ENCODE data around the gene YIPF2.
A peak's percentile ranks its signal among the peaks of the same experiment; 100 is the strongest.
"Not testable (repeated sequence)": the region's sequence is repeated elsewhere in the genome, so short reads cannot be mapped to it uniquely, and the experiment has no call there.

Gene YIPF2

DNA sequence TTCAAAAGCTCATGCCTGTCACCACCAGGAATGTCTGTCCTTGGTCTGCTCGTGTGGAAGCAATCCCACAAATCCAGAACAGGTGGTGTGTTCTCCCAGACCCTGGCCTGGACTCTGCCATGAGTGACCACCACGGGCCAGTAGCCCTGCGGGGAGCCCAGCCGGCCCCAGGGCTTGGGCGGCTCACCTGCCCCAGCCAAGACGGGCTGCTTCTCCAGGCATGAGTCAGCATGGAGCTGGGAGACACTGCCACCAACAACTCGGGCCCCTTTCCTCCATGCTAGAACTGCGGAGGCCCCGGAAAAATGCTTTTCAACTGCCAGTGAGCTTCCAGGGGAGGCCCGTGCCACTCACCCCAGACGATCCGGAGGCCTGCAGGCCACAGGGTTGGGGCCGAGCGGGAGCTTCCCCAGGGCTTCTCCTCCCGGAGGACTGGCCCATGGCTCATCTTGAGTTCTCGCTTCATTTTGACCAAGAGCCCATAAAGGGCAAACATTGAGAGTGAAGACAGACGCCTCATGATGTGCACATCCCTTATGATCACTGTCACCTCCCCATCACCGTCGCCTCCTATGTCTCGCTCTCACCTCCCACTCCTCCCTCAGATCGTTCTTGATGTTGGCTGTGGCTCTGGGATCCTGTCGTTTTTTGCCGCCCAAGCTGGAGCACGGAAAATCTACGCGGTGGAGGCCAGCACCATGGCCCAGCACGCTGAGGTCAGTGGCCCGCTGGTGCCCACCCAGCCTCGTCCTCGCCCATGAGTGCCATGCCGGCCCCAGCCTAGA lies 16.7 kb downstream of the YIPF2 start:
- DNase-seq (ENCODE audit: low read depth) = no peak

DNA sequence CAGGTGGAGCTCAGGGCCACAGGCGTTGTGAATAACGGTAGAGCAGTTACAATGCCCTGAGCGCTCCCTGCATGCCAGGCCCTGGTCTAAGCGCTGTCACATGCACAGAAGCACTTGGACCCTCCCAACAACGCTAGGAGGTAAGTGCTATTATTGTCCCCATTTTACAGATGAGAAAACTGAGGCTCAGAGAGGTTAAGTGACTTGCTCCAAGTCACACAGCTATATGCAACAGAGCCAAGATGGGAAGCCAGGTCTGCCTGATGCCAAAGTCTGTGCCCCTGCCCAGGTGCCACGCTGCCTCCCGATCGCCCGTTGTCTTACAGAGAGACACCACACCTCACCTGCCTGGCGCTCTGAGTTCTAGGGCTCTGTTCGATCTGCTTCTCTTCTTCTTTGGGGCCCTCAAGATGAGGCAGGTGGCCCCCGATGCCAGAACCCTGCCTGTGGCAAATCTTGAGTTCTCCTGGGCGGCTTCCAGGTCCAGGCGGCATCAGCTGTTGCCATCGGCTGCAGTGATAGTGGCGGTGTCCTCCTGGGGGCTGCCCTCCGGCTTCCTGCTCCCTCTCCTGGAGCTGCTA lies 20.0 kb downstream of the YIPF2 start:
- DNase-seq (ENCODE audit: low read depth) = no peak

DNA sequence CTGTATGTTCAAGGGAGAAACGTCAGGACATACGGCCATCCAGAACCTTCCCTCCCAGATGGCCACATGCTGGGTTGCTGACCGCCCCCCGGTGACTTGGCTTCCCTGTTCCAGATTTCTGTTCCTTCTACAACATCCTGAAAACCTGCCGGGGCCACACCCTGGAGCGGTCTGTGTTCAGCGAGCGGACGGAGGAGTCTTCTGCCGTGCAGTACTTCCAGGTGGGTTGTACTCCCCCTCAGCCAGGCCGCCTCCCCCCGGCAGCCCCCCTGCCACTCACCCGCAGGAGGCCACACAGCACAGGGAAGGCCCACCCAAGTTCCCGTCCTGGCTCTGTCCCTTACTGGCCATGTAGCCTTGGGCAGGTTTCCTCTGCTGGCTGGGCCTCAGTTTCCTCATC lies 20.5 kb downstream of the YIPF2 start:
- no peak for DNase-seq (ENCODE audit: low read depth)

DNA sequence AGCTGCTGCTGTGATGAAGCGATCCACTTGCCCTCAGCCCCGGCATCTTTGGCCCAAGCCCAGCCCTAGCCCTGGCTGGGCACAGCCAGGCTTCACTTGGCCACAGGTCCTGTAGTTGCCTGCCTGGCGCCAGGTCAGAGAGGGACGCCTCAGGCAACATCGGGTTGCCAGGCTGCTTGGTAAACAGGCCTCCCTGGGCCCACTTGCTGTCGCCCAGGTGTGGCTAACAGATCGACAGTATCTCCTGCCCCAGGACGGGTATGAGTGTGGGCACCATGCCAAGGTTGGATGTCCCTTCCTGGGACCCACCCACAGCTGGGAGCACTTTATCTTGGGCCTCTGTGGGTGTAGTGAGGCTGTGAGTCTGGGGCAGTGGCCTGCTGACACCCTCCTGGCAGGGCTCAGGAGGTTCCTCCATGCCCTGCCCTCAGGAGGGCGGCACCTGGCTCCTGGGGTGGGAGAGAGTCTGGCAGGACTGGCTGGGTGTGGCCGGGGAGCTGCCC lies 29.2 kb downstream of the YIPF2 start:
- no peak for DNase-seq (ENCODE audit: low read depth)

DNA sequence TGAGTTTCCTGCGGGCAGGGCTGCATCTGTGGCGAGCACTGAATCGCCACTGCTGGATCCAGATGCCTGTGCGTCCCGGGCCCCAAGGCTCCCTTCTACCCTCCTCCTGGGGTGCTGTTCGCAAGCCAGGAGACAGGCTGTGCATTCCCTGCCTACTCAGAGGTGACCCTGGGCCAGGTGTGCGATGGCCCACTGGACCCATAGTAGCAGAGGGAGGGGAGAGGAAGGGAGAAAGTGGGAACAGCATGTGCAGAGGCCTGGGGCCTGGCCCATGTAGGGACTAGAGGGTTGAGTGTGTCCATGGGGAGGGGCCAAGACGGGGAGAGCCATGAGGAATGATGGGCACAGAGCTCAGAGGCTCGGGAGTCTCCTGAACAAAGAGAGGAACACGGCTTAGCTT lies 29.8 kb downstream of the YIPF2 start:
- DNase-seq (ENCODE audit: low read depth) = no peak

DNA sequence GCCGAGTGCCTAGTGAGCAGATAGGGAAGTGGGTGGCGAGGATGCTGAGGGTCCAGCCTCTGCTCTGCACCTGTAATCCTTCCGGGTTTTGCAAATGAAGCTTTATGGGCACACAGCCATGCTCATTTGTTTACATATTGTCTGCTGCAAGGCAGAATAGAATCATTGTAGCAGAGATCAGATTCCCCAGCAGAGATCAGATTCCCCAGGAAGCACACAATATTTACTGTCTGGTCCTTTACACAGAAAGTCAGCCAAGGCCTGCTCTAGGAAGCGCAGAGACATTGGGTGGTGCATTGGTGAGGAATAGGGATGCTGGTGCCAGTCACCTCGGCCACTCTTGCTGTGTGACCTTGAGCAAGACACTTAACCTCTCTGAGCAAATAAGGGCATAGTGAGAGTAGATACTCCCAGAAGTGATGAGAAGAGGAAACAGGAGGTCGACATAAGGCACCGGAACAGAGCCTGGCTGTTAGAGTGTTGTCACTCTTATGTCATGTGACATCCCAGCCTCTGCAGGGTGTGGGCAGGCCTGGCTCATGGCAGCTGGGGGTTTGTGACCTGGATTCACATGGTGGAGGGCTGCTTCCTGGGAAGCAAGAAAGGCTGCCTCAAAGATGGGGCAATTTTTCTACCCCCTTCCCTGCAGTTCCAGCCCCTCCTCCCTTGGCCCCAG lies 31.4 kb downstream of the YIPF2 start:
- no peak for DNase-seq (ENCODE audit: low read depth)

DNA sequence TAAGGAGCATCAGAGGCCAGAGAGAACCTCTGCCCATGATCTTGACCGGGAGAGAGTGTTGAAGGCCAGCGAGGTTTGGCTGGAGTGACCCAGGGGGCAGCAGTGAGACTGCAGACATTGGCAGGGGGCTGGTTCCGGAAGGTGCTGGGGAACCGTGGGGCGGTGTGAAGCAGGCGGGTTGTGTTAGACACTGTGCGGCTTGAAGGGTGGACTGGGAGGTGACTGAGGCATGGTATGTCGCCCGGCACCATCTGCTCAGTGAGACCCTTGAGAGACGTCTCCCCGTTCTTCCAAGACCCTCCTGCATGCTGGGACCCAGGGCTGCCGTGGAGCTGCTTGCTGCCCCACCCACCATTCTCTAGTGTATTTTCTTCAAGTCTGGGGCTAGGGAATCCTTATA lies 32.5 kb downstream of the YIPF2 start:
- no peak for DNase-seq (ENCODE audit: low read depth)

DNA sequence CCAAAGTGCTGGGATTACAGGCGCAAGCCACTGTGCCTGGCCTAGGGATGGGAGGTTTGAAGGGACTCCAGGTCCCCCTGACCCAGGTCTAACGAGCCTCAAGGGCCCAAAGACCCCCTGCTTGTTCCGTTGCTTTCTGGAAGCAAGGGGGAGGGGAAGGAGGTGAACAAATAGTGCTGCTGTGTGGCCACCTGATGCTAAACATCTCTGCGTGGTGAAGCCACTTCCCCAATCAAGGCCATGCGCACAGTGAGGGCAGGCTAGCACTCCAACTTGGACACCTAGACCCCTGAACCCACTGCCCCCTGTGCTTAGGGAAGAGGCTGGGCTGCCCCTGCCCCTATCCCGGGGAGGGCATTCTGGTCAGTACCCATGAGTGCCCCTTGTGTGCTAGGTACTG lies 33.1 kb downstream of the YIPF2 start:
- no peak for DNase-seq (ENCODE audit: low read depth)

DNA sequence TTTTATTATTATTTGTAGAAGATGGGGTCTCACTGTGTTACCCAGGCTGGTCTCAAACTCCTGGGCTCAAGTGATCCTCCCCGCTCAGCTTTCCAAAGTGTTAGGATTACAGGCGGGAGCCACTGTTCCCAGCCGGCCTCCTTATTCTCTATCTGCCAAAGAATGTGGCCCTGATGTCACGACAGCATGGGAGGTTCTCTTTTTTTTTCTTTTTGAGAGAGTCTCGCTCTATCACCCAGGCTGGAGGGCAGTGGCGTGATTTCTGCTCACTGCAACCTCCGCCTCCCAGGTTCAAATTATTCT lies 33.6 kb downstream of the YIPF2 start:
- no peak for DNase-seq (ENCODE audit: low read depth)

DNA sequence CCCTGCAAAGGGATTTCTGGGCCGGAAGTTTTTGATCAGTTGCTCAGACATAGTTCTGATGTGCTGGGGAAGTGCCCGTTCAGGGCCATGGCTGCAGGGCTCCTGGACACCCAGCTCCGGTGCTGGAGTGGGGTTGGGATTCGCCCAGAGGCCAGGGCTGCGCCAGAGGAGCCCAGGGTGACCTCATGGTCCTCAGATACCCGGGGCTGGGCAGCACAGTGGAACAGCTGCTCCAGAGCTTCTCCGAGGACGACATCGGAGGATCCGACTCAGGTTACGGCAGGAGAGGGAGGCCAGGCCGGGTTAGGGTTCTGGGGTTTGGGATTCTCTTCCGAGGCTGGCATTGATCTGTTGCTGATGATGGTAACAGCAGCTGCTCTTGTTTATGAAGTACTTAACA lies 36.2 kb downstream of the YIPF2 start:
- DNase-seq (ENCODE audit: low read depth) = no peak

DNA sequence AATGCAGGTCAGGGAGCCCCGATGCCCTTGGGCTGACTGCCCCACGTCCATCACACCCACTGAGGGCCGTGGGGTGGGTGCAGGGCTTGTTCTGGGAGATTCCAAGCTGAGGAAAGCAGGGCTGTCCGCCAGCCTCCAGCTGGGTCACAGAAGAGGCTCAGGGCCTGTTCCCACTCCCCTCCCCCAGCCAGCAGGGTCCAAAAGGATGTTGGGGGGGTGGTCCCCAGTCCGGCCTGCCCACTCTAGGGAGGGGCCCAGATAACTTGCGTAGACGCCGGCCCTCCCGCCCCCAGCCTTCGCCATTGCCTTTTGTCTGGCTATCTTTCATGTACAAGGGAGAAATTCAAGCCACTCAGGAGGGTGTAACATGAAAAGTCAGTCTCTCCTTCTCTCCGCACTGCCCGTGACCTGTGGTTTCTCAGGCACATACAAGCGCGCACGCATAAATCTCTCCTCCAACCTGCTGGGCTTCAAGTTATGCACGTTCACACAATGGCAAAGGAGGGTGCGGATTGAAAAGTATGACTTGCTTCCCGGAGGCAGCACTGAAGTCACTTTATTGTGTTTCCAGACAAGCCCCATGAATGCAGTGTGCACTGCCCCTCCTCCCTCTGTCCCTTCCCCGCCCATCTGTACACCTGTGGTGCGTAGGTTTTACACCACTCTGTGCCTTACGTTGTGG lies 36.9 kb downstream of the YIPF2 start:
- DNase-seq (ENCODE audit: low read depth) = no peak

DNA sequence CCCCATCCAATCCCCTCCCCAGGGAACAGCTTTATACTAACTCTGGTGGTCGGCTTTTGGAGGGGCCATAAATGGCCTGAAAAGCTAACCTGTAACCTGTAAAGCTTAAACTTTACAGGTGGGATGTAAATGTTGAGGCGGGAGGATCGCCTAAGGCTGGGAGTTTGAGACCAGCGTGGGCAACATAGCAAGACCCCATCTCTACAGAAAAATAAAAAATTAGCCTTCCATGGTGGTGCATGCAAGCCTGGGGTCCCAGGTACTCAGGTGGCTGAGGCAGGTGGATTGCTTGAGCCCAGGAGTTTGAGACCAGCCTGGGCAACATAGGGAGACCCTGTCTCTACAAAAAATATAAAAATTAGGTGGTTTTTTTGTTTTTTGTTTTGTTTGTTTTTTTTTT lies 38.6 kb downstream of the YIPF2 start:
- no peak for DNase-seq (ENCODE audit: low read depth)

DNA sequence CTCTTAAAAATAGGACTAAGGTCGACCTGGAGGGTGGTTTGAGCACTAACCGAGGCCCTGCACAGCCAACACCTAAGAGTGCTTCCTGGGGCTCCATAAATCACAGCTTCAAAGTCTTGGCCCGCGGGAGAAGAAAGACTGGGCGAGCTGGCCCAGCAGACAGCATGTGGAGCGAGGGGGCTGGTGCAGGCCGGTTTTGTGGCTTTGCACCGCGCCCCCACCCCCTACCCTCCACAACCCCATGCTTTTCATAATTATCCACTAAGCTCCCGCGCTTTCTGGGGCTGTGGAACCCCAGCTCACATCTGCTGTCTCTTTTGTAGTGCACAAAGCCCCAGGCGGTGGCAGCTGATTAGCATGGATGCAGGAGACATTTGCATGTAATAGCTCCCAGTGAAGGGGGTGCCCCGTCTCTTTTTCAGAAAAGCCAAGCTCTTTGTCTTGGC lies 40.0 kb downstream of the YIPF2 start:
- no peak for DNase-seq (ENCODE audit: low read depth)

DNA sequence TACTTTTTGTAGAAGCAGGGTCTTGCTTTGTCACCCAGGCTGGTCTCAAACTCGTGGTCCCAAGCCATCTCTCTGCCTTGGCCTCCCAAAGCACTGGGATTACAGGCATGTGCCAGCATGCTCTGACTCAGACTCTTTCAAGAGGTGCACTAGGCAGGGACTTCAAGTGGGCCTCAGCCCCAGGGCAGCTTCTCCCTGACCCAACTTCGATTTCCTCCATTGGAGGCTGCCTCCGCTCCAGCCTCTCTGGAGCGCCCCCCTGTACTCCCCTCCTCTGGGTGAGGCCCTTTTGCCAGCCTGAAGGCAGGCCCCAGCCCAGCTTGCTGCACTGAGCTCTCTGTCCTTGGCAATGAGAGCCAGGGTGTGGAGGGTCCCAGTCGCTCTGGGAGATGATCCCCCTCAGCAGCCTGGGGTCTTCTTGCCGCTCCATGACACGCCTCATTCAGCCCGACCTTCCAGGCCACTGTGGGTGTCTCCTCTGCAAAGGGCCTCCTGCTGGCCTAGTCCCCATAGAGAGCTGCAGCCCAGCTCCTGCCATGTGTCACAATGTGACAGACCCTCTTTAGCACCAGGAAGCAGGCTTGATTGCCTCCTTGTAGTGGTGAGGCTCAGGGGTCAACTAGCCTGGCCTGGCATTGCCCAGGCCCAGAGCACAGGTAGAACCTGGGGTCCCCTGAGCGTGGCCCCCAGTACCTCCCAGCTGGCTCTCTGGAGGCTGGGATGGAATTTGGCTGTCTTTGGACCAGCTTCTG lies 40.6 kb downstream of the YIPF2 start:
- no peak for DNase-seq (ENCODE audit: low read depth)

DNA sequence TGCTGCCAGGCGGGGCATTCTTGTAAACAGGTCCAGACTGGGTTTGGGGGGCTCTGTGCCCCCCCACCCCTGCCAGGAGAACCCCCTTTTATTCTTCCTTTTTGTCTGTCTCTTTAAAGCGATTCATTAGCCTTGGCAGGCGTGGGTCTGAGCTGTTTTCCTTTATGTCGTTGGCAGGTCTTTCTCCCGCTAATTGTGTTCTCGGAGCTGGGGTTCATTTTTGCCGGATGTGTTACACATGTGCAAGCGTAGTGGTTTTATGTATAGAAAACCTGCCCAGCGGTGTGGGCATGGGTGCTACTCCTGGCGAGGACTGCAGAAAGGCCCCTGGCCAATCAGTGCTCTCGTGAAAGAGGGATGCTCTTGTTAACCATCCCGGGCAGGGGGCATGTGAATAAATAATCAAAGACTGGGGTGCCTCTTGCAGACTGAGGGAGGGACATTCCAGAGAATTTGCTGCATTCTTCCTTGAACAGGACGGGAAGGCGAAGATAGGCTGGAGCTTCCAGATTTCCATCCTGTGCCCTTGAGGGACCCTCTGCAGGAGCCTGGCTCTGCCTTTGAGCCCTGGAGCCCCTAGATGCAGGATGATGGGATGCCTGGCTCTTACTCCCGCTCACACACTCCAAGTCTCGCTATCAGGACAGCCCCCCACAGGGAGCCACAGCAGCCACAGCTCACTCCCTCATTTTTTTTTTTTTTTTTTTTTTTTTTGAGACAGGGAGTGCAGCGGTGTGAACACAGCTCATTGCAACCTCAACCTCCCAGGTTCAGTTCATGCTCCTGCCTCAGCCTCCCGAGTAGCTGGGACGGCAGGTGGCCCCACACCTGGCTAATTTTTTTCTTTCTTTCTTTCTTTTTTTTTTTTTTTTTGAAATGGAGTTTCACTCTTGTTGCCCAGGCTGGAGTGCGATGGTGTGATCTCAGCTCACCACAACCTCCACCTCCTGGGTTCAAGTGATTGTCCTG lies 43.0 kb downstream of the YIPF2 start:
- no peak for DNase-seq (ENCODE audit: low read depth)

DNA sequence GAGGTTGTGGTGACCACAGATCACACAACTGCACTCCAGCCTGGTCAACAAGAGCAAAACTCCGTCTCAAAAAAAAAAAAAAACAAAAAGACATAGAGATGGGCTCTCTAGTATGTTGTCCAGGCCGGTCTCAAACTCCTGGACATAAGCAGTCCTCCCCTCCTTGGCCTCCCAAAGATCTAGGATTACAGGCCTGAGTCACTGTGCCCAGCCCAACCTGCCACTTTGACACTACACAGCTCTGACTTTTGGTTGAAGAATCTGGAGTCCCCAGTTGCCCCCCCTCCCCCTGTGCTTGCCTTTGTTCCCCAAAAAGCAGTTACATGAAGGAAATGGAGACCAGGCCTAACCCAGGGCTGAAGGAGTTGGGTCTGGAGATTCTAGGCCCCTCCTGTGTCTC lies 44.2 kb downstream of the YIPF2 start:
- peak; percentile 35 for DNase-seq (ENCODE audit: low read depth)

DNA sequence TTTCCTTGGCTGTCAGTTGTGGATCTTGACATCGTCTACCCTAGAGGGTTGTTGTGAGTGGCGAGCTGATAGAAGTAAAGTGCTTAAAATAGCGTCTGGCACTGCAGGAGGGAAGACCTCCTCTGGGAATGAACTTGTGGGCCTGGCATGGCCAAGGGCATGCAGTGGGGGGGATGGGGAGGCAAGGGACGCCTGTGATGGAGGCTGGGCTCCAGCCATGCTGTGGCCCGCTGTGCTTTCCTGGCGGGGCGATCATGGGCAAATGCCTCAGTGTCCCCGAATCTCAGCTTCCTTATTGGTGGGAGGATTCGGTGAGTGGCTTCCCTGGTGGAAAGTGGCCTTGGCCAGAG lies 46.4 kb downstream of the YIPF2 start:
- DNase-seq (ENCODE audit: low read depth) = no peak

DNA sequence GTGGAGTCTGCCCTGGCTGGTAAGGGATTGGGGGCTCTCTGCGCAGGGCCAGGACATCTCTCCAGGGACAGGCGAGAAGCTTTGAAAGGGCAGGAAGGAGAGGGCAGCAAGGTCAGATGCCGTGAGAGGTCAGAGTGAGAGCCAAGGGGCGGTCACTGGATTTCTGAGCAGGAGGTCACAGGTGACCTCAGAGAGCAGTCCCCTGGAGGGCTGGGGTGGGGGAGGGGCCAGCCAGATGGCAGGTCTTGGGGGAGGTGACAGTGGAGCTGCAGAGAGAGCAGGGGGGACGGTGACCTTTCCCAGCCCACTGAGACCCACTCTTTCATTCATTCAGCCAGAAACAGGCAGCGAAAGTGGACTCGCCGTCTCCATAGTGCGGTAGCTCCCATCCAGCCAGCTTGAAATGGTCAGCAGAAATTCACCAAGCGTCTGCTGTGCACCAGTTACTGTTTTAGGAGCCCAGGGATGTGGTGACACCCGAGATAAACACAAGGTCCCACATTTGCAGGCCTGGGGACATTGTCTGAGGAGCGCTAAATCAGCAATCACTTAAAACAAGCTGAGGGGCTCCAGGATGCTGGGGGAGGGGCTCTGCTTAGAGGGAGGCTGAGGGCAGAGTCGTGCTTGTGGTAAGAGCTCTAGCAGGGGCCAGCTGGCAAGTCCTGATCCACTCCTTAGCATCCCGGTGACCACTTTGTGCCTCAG lies 46.9 kb downstream of the YIPF2 start:
- no peak for DNase-seq (ENCODE audit: low read depth)

DNA sequence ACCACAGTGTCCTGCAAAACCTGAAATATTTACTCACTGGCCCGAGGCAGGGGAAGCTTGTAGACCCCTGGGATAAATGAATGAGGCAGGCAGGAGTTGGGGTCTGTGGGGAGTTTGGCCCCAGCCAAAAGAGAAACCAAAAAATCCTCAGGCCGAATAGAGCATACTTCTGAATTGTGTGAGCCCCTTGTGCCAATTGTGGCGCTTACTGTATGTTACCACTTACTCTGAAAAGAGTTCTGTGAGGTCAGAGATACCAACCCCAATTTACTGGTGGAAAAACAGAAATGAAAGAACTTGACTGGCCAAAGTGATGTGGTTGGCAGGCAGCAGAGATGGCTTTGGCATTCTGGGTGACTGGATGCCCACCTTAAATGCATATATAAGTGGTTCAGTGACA lies 50.2 kb downstream of the YIPF2 start:
- DNase-seq (ENCODE audit: low read depth) = no peak

DNA sequence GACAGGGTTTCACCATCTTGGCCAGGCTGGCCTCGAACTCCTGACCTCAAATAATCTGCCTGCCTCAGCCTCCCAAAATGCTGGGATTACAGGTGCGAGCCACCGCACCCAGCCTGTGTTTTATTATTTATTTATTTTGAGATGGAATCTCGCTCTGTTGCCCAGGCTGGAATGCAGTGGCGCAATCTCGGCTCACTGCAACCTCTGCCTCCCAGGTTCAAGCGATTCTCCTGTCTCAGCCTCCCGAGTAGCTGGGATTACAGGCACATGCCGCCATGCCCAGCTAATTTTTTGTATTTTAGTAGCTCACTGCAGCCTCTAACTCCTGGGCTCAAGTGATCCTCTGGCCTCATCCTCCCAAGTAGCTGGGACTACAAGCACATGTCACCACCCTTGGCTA lies 50.8 kb downstream of the YIPF2 start:
- not testable (repeated sequence) for DNase-seq (ENCODE audit: low read depth)

Measured in GM04504 (cell line).